Fibroblast of peridontal ligament (primary cell): Measurements from ENCODE around the gene BRPF3.

Source experiments
- DNase-seq: peaks from one replicate; pipeline ENCODE4 v3.0.0-alpha.2; 2010; ENCODE audit errors: extremely low read depth

BRPF3 gene

DNA sequence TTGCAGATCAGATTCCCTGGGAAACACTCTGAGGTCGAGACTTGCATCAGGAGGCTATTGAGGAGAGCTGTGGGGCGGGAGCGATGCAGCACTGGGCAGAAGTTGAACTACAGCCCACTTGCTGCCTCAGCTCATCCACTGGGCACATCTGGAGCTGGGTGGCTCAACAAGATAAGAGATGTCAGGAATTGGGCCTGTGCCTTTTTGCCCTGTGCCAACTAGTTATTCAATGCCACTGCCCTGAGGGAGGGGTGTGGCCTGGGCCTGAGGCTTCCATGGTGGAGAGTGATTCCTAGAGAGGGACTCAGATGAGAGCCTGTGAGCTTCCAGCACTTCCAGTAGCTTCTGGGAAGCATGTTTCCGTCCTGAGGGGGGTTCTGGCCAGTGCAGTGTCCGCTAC is 32.7 kb downstream of the BRPF3 start:
- DNase-seq, result no peak

DNA sequence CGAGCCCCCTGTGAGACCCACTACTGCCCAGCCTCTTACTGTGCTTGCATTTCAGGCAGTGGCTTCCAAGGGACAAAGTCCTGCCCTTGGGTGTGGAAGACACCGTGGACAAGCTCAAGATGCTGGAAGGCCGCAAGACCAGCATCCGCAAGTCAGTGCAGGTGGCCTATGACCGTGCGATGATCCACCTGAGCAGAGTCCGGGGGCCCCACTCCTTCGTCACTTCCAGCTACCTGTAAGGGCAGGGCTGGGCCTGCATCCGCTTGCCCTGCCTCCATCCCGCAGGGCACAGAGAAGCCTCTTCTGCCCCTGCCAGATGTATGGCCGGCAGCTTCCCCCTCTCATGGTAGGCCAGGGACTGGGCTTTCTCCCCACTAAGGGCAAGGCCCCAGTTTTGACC is 33.8 kb downstream of the BRPF3 start:
- DNase-seq, result no peak

DNA sequence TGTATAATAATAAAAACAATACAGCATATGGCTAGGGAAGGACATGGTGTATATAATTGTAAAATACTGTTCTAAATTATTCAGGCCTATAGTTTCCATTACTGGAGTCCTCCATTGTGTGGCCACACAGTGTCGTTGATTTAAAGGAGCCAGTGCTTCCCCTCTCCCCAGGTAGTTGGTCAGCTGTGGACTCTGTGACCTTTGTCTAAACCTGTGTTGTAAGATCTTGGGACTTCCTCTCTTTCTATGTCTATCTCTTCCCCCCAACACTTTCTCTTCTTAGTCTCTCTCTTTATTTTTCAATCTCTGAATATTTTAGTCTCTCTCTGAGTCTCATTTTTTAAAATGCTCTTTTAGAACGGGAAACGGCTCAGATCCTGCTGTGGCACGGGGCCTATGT is 35.6 kb downstream of the BRPF3 start:
- no peak for DNase-seq

DNA sequence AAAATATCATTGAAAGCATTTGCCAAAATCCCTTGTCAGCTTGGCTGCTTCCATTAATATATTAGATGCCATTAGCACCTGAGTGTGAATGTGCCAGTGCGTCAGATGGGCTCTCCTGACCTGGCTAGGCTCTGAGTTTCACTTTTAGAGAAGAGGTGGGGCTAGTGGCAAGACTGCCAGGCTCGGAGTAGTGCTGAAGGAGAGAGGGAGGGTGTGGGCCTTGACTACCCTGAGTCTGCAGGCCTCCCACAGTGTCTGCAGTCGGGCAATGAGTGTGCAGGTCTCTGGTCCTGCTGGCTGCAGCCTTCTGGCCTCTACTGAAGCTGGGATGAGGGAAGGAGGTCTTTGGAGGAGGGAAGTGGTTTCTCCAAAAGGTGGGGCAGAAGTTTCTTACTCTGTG is 38.8 kb downstream of the BRPF3 start:
- no peak for DNase-seq

DNA sequence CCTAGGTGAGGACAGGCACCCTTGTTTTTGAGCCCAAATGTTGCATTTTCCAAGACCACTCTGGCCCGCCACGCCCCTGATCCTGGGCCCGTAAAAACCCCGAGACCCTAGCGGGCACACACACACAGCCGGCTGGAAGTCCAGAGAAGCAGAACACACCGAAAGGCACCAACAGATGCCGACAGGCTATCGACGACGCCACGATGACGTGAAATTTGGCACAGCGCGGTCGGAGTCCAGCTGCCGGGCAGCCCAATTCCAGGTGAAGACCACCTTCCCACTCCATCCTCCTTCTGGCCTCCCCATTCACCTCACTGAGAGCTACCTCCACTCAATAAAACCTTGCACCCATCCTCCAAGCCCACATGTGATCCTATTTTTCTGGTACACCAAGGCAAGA is 39.3 kb downstream of the BRPF3 start:
- DNase-seq, result no peak

DNA sequence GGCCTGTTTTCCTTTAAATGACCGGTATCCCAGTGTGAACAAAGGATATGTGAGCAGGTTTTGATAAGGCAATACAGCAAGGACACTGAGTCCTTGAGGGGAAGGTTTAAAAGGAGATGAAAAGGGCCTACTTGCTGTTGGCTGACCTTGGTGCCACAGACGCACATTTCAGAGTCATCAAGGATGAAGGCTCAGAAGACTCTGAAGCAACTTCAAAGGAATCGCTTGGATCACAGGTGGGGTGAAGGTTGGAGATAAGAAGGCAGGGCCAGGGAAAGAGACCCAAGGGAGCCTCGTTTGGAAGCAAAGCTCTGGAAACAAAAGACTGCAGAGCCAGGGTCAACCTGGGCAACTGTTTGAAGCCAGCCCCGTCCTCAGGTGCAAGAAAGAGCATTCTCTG is 43.2 kb downstream of the BRPF3 start:
- DNase-seq, result no peak

DNA sequence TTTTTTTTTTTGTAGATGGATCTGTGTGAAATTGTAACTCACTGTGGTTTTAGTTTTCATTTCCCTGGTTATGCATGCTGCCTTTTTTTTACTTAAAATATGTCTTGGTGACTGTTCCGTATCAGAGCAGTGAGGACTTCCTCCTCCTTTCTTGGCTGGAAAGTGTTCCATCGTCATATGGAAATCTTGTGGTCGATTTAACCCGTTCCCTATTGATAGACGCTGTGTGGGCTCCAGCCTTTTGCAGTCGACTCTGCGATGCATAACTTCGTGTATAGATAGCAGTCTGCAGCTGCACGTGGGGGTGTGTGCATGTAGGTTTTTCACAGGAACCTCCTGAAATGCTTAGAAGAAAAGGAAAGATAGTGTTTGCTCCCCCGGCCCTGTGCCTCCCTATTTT is 45.2 kb downstream of the BRPF3 start:
- DNase-seq, result peak; percentile 9

DNA sequence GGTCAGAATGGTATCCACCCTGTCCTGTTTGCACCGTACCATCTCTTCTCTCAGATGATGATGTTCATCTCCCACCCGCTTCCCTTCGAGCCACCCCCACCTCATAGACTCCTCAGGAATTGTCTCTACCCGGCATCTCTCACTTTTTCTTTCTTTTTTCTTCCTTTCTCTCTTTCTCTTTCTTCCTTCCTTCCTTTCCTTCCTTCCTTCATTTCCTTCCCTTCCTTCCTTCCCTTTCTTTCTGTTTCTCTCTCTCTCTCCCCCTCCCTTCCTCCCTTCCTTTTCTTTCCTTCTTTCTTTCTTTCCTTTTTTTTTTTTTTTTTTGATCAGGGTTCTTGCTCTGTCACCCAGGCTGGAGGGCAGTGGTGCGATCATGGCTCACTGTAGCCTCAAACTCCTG is 45.6 kb downstream of the BRPF3 start:
- DNase-seq, result no peak

DNA sequence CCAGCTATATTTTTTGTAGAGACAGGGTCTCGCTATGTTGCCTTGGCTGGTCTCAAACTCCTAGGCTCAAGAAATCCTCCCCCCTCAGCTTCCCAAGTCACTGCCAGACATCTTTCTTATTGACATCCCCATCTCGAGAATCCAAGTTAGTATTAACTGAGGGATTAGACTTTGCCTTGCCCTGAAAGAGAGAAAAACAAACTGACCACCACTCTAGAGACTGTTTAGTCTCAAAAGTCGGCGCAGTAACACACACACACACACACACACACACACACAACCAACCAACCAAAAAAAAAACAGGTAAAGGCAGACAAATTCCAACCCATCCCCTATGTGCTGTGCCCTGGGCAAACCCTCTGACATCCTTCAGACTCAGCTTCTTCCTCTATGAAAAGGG is 46.1 kb downstream of the BRPF3 start:
- DNase-seq, result no peak

DNA sequence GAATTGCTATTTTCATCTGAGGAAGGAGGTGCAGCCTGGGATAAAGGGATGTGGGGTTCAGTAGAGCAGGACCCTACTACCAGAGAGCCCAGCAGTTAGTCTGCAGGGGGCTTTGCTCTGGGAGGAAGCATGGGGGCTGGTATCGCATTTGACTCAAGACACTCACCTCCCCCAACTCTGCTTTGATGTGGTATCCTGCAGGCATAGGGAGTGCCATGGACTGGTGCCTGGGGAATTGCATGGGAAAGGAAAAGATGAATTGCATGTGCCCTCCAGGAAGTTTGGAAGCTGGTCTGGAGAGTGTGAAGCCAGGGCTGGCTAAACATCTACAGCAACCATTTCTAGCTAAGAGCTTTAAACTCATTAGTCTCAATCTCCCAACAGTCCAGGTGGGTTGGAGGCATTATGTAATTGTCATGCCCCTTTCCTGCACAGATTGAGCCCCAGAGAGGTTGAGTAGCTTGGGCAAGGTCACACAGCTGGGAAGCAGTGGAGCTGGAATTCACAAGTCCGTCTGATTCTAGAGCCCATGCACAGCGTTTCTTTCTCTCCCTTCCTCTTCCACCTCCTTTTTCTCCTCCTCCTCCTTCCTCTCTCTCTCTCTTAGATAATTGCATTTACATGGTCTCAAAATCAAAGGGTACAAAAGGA is 47.1 kb downstream of the BRPF3 start:
- DNase-seq, result no peak

DNA sequence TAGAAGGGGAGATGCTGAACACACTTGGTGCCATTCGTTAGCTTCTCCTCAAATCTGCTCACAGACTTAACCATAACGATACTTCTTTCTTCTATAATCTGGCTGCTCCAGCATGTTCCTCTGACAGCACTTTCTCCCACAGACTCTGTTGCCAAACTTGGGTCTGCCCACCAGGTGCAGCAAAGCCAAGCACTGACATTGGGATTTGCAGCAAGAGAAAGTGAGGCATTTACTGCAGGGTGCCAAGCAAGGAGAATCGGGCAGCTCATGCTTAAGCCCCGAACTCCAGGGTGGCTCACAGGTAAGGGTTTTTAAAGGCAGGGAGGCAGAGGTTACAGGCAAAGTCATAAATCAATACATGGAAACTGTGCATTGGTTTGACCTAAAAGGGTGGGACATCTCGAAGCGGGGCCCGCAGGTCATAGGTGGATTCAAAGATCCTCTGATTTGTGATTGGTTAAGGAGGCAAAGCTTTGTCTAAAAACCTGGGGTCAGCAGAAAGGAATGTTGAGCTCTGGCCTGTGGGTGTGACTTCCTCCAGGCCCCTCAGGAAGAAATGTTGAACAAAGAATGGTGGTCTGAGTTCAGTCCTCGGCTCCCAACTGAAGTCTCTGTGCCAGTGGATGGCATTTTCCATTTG is 48.2 kb downstream of the BRPF3 start:
- no peak for DNase-seq

DNA sequence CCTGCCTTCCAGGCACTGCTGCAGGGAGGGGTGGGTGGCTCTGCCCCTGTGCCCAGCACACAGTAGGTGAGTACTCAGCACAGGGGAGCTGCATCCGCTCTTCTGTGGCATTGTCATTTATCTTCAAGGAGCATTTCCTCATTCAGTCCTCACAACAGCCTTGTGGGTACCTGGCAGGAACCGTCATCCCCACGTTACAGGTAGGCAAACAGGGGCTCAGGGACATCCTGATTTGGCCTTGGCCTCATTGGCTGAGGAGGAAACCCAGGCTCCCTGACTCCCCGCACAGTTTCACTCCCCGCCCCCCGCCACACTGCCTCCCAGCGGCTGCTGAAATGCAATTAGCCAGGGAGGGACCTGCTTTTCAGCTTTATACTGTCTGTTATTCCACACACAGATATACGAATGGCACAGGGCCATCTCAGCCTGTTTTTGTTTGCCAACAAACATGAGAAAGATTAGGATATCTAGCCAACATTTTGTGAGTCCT is 49.1 kb downstream of the BRPF3 start:
- DNase-seq, result no peak

DNA sequence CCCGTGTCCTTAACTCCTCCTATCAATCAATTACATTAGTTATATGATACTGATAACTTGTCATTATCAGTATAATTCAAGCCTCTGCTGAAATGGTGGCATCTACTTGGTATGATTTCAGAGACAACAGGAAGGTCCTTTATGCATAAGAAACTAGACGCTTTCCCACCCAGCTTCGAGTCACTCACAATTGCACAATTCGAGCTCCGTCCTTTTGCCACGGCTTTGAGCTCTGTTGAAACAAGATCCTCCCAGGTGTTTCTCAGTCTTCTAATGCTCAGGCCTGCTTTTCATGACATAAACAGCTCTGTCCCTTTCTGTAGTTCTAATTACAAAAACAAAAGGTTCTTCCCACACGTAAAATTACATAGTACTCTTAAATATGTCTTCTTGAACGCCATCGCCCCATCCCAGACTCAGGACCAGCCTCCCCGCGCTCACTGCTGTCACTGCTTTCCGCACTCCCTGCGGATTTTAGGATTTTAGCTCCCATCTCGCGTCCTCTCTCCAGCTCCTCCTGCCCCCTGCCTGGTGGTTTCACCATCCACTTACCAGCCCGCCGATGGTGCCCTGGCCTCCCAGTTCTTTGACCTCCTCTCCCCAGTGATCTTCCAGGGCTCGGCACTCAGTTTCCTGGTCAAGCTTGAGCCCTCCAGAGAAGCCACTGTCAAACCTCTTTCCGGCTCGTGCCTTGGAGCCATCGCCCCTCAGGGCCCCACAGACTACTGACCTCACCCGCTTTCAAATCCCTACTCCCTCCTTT is 50.1 kb downstream of the BRPF3 start:
- no peak for DNase-seq

DNA sequence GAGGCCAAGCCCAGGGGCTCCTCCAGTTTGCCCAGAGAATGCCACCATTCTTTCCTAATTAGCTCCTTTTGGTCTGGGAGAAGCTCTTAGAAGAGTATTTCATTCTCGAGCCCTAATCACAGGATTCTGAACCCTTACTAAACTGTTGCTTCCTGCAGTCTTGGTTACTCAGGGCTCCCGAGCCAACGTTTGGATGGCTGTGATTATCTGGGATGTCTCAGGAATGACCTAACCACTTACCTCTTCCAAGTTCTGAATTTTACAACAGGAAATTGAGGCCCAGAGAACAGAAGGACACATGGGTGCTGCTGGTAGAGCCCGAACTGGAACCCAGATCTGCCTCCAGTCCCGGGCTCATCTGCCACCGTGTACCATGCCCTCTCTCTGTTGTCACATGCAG is 51.1 kb downstream of the BRPF3 start:
- DNase-seq, result no peak

DNA sequence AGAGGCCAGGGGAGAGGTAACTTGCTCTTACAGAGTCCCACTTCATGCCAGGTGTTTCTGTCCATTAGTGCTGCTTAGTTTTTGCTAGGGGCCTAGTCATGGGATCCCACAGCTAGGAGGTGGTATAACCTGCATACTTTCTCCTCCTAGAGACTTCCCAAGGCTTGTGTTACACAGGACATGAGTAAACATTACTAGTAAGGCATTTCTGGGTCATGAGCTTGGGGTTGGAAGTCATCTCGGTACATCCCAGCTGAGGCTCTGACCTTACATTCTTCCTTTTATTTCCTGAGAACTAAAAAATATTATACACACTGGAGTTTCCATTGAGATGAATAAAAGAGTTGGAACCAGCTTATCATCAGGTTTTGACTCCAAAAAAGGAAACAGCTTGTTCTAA is 52.4 kb downstream of the BRPF3 start:
- no peak for DNase-seq

DNA sequence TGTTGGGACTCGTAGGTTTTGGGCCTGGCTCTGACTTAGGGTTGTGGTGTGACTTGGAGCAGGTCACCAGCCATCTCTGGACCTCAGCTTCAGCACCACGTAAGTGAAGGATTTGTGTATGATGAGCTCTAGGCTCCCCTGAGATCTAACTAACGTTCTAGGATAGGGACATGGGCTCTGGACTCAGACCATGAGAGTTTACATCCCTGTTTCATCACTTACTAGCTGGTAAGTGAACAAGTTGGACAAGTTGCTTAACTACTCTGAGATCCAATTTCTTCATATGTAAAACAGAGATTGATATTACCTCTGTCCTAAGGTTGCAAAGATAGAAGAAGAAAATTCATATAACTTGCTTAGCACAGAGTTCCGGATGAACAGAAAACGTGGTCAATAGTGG is 53.0 kb downstream of the BRPF3 start:
- peak; percentile 9 for DNase-seq

DNA sequence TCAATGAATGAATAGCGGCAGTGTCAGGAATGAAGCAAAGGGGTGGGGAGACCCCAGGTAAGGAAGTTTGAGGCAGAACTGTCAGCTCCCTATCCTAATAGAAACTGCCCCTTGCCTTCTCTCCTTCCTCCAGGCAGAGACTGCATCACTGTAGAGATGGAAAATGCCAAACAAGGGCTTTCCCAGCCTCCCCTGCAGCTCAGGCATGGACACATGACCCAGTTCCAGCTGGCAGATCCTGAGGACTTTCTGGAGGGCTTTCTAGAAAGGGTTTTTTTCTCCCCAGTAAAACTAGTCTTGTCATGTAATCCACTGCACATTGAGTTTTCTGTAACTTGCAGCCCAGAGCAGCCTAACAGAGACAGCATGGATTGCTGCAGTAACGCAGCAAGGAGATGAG is 55.5 kb downstream of the BRPF3 start:
- no peak for DNase-seq

DNA sequence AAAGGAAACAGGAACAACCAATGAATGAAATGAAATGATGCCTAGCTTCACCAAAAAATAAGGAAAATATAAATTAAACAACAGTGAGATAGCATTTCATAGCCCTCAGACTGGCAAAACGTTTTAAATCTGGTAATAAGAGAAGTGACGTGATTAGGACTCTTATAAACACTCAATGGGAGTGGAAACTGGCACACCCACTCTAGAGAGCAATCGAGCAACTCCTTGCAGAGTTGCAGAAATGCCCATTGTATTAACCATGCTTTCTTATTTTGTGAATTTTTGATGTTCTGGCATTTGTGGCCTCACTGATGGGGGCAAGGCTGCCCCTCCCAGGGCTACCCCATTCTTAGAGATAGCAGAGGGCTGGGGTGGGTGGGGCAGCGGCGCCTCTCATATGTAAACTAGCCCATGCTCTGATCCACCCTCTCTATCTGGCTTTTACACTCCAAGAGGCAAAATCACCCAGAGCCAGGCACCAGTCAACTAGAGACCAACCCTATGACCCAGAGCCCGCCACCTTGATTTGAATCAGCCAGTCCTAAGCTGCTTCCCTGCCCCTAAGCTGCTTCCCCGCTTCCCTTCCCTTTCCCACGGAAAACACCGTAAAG is 67.0 kb downstream of the BRPF3 start:
- no peak for DNase-seq

DNA sequence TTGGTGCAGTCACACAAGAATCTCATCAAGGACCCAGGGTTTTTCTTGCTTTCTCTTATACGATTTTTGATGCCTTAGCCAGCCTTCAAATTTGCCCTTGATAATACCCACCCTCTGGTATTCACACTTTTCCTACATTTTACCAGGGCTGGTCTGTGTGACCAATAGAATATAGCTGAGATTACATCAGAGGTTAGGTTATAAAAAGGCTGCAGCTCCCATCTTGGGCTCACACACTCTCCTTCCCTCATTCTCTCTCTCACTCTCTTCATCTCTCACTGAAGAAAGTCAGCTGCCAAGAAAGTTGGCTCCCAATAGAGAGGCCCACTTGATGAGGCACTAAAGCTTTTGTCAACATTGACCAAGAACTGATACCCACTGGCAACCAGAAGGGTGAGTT is 69.2 kb downstream of the BRPF3 start:
- DNase-seq, result no peak

DNA sequence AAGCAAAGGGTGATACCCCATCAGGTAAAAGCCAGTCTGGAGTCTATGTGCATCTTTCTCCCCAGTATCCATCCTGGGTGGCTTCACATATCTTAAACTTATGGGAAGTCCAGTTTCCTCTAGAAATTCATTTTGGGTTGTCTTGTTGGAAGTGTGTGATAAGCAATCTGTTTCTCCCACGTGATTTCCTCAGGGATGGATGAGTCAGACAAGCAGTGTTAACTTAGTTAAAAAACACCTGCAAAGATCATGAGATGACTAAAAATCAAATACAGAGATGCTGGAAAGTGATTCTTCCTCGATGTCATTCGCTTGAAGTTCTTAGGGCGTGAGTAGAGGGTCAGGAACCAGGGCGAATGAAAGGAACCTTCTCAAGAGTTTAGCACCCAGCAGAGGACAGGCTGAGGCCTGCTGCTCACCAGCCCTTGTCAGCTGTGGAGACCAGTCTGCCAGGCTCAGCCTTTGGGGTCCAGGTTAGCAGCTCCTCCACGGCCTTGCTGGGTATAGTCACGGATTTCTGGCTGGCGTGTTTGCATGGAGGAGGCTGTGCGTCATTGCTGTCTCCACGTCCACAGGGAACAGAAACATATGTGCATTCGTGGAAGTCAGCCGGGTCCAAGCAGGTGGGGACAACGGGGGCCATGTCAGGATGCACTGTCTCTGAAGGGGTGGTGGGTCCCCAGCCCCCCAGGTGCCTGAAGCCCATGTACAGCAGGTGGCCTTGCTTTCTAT is 70.5 kb downstream of the BRPF3 start:
- DNase-seq, result no peak

DNA sequence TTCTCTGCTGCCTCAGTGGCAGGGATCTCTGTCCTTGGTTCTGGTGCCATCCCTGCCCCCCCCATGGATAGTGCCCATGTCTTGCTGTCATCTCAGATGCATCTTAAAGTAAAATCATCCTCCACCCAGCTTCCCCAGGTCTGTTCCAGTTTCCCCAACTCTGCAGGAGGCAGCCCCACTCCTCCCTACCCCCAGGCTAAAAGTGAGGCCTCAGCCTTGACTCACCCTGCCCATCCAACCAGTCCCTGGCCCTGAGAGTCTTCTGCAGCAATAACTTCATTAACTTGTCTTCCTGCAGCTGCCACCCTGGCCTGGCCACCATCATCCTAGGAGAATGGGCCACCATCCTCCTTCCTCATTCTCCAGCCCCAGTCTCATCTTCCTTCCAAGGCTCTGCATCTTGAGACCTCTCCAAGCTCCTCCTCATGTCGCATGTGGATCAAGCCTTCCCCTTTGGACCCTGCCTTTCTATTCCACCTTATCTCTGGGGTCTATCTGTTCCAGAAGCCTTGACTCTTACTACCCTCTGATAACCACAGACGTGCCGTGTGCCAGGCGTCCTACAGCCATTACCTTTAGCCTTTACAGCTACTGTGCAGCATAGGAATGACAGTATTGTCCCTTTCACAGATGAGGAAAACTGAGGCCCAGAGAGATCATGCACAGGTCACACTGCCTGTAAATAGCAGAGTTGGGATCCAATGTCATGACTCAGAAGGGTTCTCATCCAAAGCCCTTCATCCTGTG is 71.4 kb downstream of the BRPF3 start:
- no peak for DNase-seq
